Osteoblast (primary cell): ENCODE results near the gene CPNE4. TPM values are rescaled to one million over a fixed set of nuclear protein-coding genes. Genes with fewer than 3 reads are reported as not detected.
"Not testable (repeated sequence)": the region's sequence is repeated elsewhere in the genome, so short reads cannot be mapped to it uniquely, and the experiment has no call there.

ENCODE experiments used
- DNase-seq: peaks from one replicate; pipeline ENCODE4 v3.0.0; 2011; ENCODE audit warnings: low spot score, mixed read lengths; ENCODE audit not compliant: insufficient read length; ENCODE audit errors: missing footprints
- H2AFZ ChIP-seq: 2 replicates; pipeline ENCODE4 v1.6.0; 2011; ENCODE audit warnings: mild to moderate bottlenecking, low read length
- H3K27ac ChIP-seq: 2 replicates; pipeline ENCODE4 v1.5.1; 2011; ENCODE audit warnings: mild to moderate bottlenecking, low read depth, low read length, moderate library complexity
- H3K27me3 ChIP-seq: 2 replicates; pipeline ENCODE4 v1.6.0; 2012; ENCODE audit warnings: mild to moderate bottlenecking, control low read depth, inconsistent platforms, low read length, moderate library complexity; ENCODE audit not compliant: insufficient read depth
- H3K36me3 ChIP-seq: 2 replicates; pipeline ENCODE4 v1.5.1; 2011; ENCODE audit warnings: mild to moderate bottlenecking, low read length, control low read depth, moderate library complexity; ENCODE audit not compliant: insufficient read depth
- H3K4me1 ChIP-seq: 2 replicates; pipeline ENCODE4 v1.5.1; 2011; ENCODE audit warnings: mild to moderate bottlenecking, low read length, control low read depth, moderate library complexity; ENCODE audit not compliant: insufficient read depth
- H3K4me2 ChIP-seq: 2 replicates; pipeline ENCODE4 v1.6.0; 2011; ENCODE audit warnings: mild to moderate bottlenecking, low read length; ENCODE audit not compliant: insufficient read depth
- H3K4me3 ChIP-seq: fragments of 200-600 bp; sonication (generic); 3 replicates; pipeline ENCODE4 v1.5.1; 2012; ENCODE audit warnings: mild to moderate bottlenecking, low read length, inconsistent platforms; ENCODE audit not compliant: insufficient read depth
- H3K79me2 ChIP-seq: 2 replicates; pipeline ENCODE4 v1.6.0; 2012; ENCODE audit warnings: mild to moderate bottlenecking, low read length, control low read depth, inconsistent platforms; ENCODE audit not compliant: insufficient read depth
- H3K9me3 ChIP-seq: 2 replicates; pipeline ENCODE4 v1.5.1; 2011; ENCODE audit warnings: low read depth, low read length, control low read depth
- H4K20me1 ChIP-seq: 2 replicates; pipeline ENCODE4 v1.6.0; 2012; ENCODE audit warnings: mild to moderate bottlenecking, low read length, control low read depth; ENCODE audit not compliant: insufficient read depth
- CTCF ChIP-seq: IDR thresholded peaks from 2 replicates; pipeline ENCODE4 v1.5.1; 2011; ENCODE audit warnings: mild to moderate bottlenecking, low read depth, low read length, moderate library complexity; ENCODE audit errors: extremely low read depth
- total RNA-seq: library from RNA; depleted of rRNA; stranded (reverse); fragments of >200 nt; gene quantifications from 2 replicates; pipeline ENCODE4 v1.2.3, GENCODE V29; 2012

CPNE4 gene
- total RNA-seq, 1 donor = not detected

GRCh38 chr3:131973731-131974130 lies 61.1 kb downstream of the CPNE4 start:
- Histone ChIP-seq H3K27ac (no peak overlapping the region), H3K4me2 (no peak overlapping the region), H3K36me3 (no peaks in the 10 kb centered on the region), H3K9me3 (no peaks in the 10 kb centered on the region), H3K27me3 (no peaks in the 10 kb centered on the region), H3K4me1 (no peaks in the 10 kb centered on the region), H3K4me3 (no peak overlapping the region), H4K20me1 (no peaks in the 10 kb centered on the region), H3K79me2 (no peaks in the 10 kb centered on the region), H2AFZ (no peak overlapping the region)
- TF ChIP-seq CTCF = no peak
- no peak for DNase-seq

GRCh38 chr3:131972550-131972949 lies 62.3 kb downstream of the CPNE4 start:
- Histone ChIP-seq H3K27ac (no peak overlapping the region), H4K20me1 (no peaks in the 10 kb centered on the region), H3K4me3 (no peak overlapping the region), H3K4me2 (no peak overlapping the region), H2AFZ (no peak overlapping the region), H3K27me3 (no peaks in the 10 kb centered on the region), H3K9me3 (no peaks in the 10 kb centered on the region), H3K36me3 (no peaks in the 10 kb centered on the region), H3K4me1 (no peaks in the 10 kb centered on the region), H3K79me2 (no peaks in the 10 kb centered on the region)
- no peak for DNase-seq
- TF ChIP-seq CTCF = no peak

GRCh38 chr3:131972091-131972490 lies 62.7 kb downstream of the CPNE4 start:
- H3K79me2 ChIP-seq = no peaks in the 10 kb centered on the region
- no peaks in the 10 kb centered on the region for H4K20me1 ChIP-seq
- no peak overlapping the region for H3K27ac ChIP-seq
- H2AFZ ChIP-seq = no peak overlapping the region
- H3K36me3 ChIP-seq = no peaks in the 10 kb centered on the region
- H3K4me3 ChIP-seq = no peak overlapping the region
- no peaks in the 10 kb centered on the region for H3K9me3 ChIP-seq
- no peaks in the 10 kb centered on the region for H3K27me3 ChIP-seq
- H3K4me1 ChIP-seq = no peaks in the 10 kb centered on the region
- no peak for TF ChIP-seq CTCF
- no peak for DNase-seq
- H3K4me2 ChIP-seq = no peak overlapping the region

- not testable (repeated sequence) for H2AFZ ChIP-seq, H4K20me1 ChIP-seq, H3K4me2 ChIP-seq, H3K27ac ChIP-seq, H3K4me3 ChIP-seq, H3K79me2 ChIP-seq, H3K4me1 ChIP-seq, DNase-seq, H3K9me3 ChIP-seq, H3K36me3 ChIP-seq, H3K27me3 ChIP-seq
Measured at GRCh38 chr3:131963442-131963841, 71.4 kb downstream of the CPNE4 start.
